ENCODE measurements around the gene ZFYVE9.

DNA sequence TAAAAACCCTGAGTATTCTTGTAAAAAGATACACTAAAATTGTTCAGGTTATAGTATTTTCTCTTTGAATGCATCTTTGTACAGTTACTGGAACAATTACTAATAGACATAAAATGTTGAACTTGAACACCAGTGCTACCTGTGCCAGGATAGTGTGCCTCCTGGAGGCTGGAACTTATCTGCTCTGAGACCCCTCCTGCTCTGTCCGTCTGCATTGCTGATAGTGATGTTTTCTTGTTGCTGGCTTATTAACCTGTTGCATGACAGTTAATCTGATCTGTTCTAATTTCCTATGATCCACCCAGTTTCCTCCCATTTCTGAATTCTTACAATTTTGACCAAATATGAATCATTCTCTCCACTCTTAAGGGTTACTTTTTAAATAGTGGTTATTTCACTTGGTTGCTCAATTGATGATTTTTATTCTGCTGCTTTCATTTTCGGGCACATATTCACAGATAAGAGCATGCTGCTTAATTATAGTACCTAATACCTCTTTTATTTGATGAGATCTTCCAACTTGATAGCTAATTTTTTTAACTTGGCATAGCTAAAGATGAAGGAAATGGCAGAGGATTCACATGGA lies 122.7 kb downstream of the ZFYVE9 start:
- TF ChIP-seq TAF1 (IDR thresholded peaks at IDR 0.05; ENCODE audit: borderline replicate concordance, low read depth, low read length) (no peak), POLR2A (IDR thresholded peaks at IDR 0.05; ENCODE audit: low read depth, low read length) (no peak), POLR2AphosphoS5 (IDR thresholded peaks at IDR 0.05; ENCODE audit: low read depth, low read length) (no peak)
